Endothelial cell of umbilical vein (primary cell): ENCODE results near the gene NAXE. TPM values are rescaled to one million over a fixed set of nuclear protein-coding genes. Genes with fewer than 3 reads are reported as not detected.

Experiments used
- BruUV-seq: library from RNA; stranded (reverse); fragments of 400-500 nt; replicated peaks from 2 replicates; lab custom pipeline; 2021; lab: Mats Ljungman, UMichigan
- CTCF ChIA-PET: fragments of 300-600, 350-600 bp; sonication (Branson Sonifier 250); formaldehyde crosslinking; loops from one replicate; lab custom pipeline; 2021; ENCODE audit warnings: antibody characterized with exemption, inconsistent platforms; lab: Charles Lee
- POLR2A ChIA-PET: fragments of 300-600, 350-600 bp; sonication (Branson Sonifier 250); formaldehyde crosslinking; loops from one replicate; lab custom pipeline; 2021; ENCODE audit warnings: antibody characterized with exemption, inconsistent platforms; lab: Charles Lee
- DNase-seq: peaks from one replicate; pipeline ENCODE4 v3.0.0-alpha.2; 2011; ENCODE audit warnings: low read depth, low spot score
- FAIRE-seq: peaks from 2 replicates; lab custom pipeline; 2011; peaks lifted over from hg19 to GRCh38; lab: Jason Lieb, UNC
- H2AFZ ChIP-seq: 2 replicates; pipeline ENCODE4 v1.6.0; 2012; ENCODE audit warnings: low read depth, low read length, control low read depth, inconsistent platforms
- H3K27ac ChIP-seq: 2 replicates; pipeline ENCODE4 v1.5.1; 2011; ENCODE audit warnings: low read depth, mild to moderate bottlenecking, control low read depth, low read length, moderate library complexity; ENCODE audit not compliant: insufficient read depth
- H3K27me3 ChIP-seq, 2 experiments: 2 replicates each; pipeline versions ENCODE4 v1.6.0 to v1.6.1; 2011; ENCODE audit warnings: low read length in 2 of 2, mixed read lengths in 1 of 2; ENCODE audit not compliant: control insufficient read depth in 2 of 2, insufficient read depth in 2 of 2
- H3K36me3 ChIP-seq, 2 experiments: 2 replicates in 1 of 2; 3 replicates in 1 of 2; pipeline ENCODE4 v1.5.1; 2011; ENCODE audit warnings: low read length in 2 of 2, mild to moderate bottlenecking in 1 of 2, moderate library complexity in 1 of 2; ENCODE audit not compliant: control insufficient read depth in 2 of 2, insufficient read depth in 2 of 2; ENCODE audit errors: extremely low read depth in 1 of 2
- H3K4me1 ChIP-seq: 3 replicates; pipeline ENCODE4 v1.5.1; 2011; ENCODE audit warnings: mild to moderate bottlenecking, low read length; ENCODE audit not compliant: control insufficient read depth, insufficient read depth; ENCODE audit errors: extremely low read depth
- H3K4me2 ChIP-seq: 2 replicates; pipeline ENCODE4 v1.6.1; 2011; ENCODE audit warnings: low read length, control low read depth, mixed read lengths; ENCODE audit not compliant: insufficient read depth
- H3K4me3 ChIP-seq, 3 experiments: fragments of 200-600 bp in 1 of 3; sonication (generic), shearing (Covaris generic) in 1 of 3; replicated peaks in 1 of 3; 2 replicates each; pipeline ENCODE4 v1.5.1; 2011 to 2016; ENCODE audit warnings: control low read depth in 3 of 3, low read length in 3 of 3, mild to moderate bottlenecking in 2 of 3, inconsistent platforms in 1 of 3, low read depth in 1 of 3, moderate library complexity in 1 of 3; ENCODE audit not compliant: insufficient read depth in 1 of 3
- H3K79me2 ChIP-seq: 2 replicates; pipeline ENCODE4 v1.6.0; 2012; ENCODE audit warnings: low read length, inconsistent platforms; ENCODE audit not compliant: control insufficient read depth, insufficient read depth
- H3K9ac ChIP-seq: replicated peaks from 2 replicates; pipeline ENCODE3; 2011; ENCODE audit warnings: low read length, control low read depth; ENCODE audit not compliant: insufficient read depth; ENCODE audit errors: extremely low read depth
- H3K9me1 ChIP-seq: replicated peaks from 3 replicates; pipeline ENCODE4 v1.6.0; 2011; ENCODE audit warnings: mild to moderate bottlenecking, low read length; ENCODE audit not compliant: control insufficient read depth, insufficient read depth; ENCODE audit errors: extremely low read depth
- H3K9me3 ChIP-seq: replicated peaks from 2 replicates; pipeline ENCODE4 v1.5.1; 2012; ENCODE audit warnings: low read length, inconsistent platforms; ENCODE audit not compliant: control insufficient read depth, insufficient read depth
- H4K20me1 ChIP-seq: replicated peaks from 2 replicates; pipeline ENCODE3; 2011; ENCODE audit warnings: mild to moderate bottlenecking, low read length; ENCODE audit not compliant: control insufficient read depth, insufficient read depth; ENCODE audit errors: extremely low read depth
- EZH2 ChIP-seq: IDR thresholded peaks from 2 replicates; pipeline ENCODE4 v1.6.1; 2012; ENCODE audit warnings: borderline replicate concordance, low read depth, mild to moderate bottlenecking, moderate library complexity, low read length, inconsistent platforms; ENCODE audit not compliant: severe bottlenecking
- FOS ChIP-seq: IDR thresholded peaks from 2 replicates; pipeline ENCODE4 v1.6.1; 2011; ENCODE audit warnings: mild to moderate bottlenecking, low read length, moderate library complexity, borderline replicate concordance; ENCODE audit not compliant: insufficient read depth
- GATA2 ChIP-seq: IDR thresholded peaks from 2 replicates; pipeline ENCODE4 v1.7.0; 2011; ENCODE audit warnings: low read depth, mild to moderate bottlenecking, moderate library complexity, mixed read lengths, low read length; ENCODE audit not compliant: insufficient read length, insufficient read depth
- JUN ChIP-seq: IDR thresholded peaks from 2 replicates; pipeline ENCODE4 v1.6.1; 2011; ENCODE audit warnings: borderline replicate concordance, low read depth; ENCODE audit not compliant: insufficient read length, insufficient read depth
- MYC ChIP-seq: IDR thresholded peaks from one replicate; pipeline ENCODE4 v1.6.1; 2011; ENCODE audit warnings: mild to moderate bottlenecking, low read depth, low read length
- POLR2A ChIP-seq: IDR thresholded peaks from 2 replicates; pipeline ENCODE4 v1.6.1; 2012; ENCODE audit warnings: low read depth, mild to moderate bottlenecking, control low read depth, low read length
- POLR2AphosphoS5 ChIP-seq: IDR thresholded peaks from 2 replicates; pipeline ENCODE4 v1.6.1; 2012; ENCODE audit warnings: low read depth, mild to moderate bottlenecking, control low read depth, low read length, moderate library complexity; ENCODE audit not compliant: insufficient read depth
- dilution Hi-C: fragments of 300-500 bp; cut with MboI; formaldehyde crosslinking; loops from one replicate; pipeline ENCODE4 v1.15.0; 2019; ENCODE audit warnings: low sequenced_read_pairs; ENCODE audit not compliant: extremely low pct_ligation_motif_present
- intact Hi-C: fragments of 100-400 bp; cut with micrococcal nuclease; formaldehyde crosslinking; loops from one replicate; pipeline ENCODE4 v1.10.0; 2022
- polyA plus RNA-seq, 4 experiments: library from polyadenylated mRNA; depleted of rRNA in 3 of 4; stranded (reverse) in 3 of 4; unstranded in 1 of 4; fragments of >200 nt; gene quantifications; 2 replicates each; pipeline versions ENCODE4 v1.2.1 to v1.2.3, GENCODE V29; 2011 to 2012; ENCODE audit warnings: missing spikeins in 1 of 4
- total RNA-seq: library from RNA; stranded (reverse); gene quantifications from 2 replicates; pipeline ENCODE4 v1.2.3, GENCODE V29; 2021
- TF ChIP-seq, protein P1 (sequence below): IDR thresholded peaks from 2 replicates; pipeline ENCODE4 v1.6.1; 2011; ENCODE audit not compliant: insufficient read depth, insufficient read length
- TF ChIP-seq, protein P2 (sequence below), 2 donors: IDR thresholded peaks; 1 replicate in 1 of 2; 2 replicates in 1 of 2; pipeline ENCODE4 v1.5.1; 2011; ENCODE audit warnings: low read length in 2 of 2, mild to moderate bottlenecking in 2 of 2, moderate library complexity in 2 of 2, control low read depth in 1 of 2, inconsistent platforms in 1 of 2, low read depth in 1 of 2; ENCODE audit not compliant: insufficient read depth in 1 of 2; ENCODE audit errors: extremely low read depth in 1 of 2

The NAXE gene
- total and polyA plus RNA-seq, 2 donors (not counting 3 experiments of a cell fraction or from before 2014, with no cell fraction given): 76.2 to 187 TPM

- no peak for DNase-seq
- Histone ChIP-seq H3K79me2 (no peaks in the 10 kb centered on the region), H3K9me3 (no peaks in the 10 kb centered on the region), H3K9me1 (no peaks in the 10 kb centered on the region), H3K4me2 (no peak within 1 kb of the TSS), H3K9ac (no peak within 1 kb of the TSS), H3K27ac (no peak within 1 kb of the TSS), H3K27me3 (peaks cover 78 to 88% of the 10 kb centered on the region in 2 experiments), H2AFZ (no peak within 1 kb of the TSS), H3K4me3 (no peak within 1 kb of the TSS), H3K4me1 (no peaks in the 10 kb centered on the region), H4K20me1 (no peaks in the 10 kb centered on the region), H3K36me3 (no peaks in the 10 kb centered on the region)
- intact Hi-C loops (no loop called here), dilution Hi-C loops (no loop called here)
- BruUV-seq: no TSS peak
- TF ChIP-seq, protein P1, sequence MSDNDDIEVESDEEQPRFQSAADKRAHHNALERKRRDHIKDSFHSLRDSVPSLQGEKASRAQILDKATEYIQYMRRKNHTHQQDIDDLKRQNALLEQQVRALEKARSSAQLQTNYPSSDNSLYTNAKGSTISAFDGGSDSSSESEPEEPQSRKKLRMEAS: no peak
- no peak for TF ChIP-seq EZH2
- no peak for TF ChIP-seq FOS
- TF ChIP-seq, protein P2, sequence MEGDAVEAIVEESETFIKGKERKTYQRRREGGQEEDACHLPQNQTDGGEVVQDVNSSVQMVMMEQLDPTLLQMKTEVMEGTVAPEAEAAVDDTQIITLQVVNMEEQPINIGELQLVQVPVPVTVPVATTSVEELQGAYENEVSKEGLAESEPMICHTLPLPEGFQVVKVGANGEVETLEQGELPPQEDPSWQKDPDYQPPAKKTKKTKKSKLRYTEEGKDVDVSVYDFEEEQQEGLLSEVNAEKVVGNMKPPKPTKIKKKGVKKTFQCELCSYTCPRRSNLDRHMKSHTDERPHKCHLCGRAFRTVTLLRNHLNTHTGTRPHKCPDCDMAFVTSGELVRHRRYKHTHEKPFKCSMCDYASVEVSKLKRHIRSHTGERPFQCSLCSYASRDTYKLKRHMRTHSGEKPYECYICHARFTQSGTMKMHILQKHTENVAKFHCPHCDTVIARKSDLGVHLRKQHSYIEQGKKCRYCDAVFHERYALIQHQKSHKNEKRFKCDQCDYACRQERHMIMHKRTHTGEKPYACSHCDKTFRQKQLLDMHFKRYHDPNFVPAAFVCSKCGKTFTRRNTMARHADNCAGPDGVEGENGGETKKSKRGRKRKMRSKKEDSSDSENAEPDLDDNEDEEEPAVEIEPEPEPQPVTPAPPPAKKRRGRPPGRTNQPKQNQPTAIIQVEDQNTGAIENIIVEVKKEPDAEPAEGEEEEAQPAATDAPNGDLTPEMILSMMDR (IDR thresholded peaks at IDR 0.05; ENCODE audit: extremely low read depth in 1 of 2, insufficient read depth in 1 of 2, low read depth in 1 of 2, low read length in 2 of 2): no peak
- no peak for TF ChIP-seq GATA2
- no peak for TF ChIP-seq JUN
- TF ChIP-seq MYC: no peak
- no peak for TF ChIP-seq POLR2A
- TF ChIP-seq POLR2AphosphoS5: no peak
- FAIRE-seq: no peak
- CTCF ChIA-PET: interaction anchor here (1.0 to 3.2 kb wide), 6 partner anchors 12 to 48 kb away, joined by 3 to 20 read pairs (median 6); no protein-coding TSS in a partner anchor
- POLR2A ChIA-PET: no interaction called here
Observed at GRCh38 chr1:156641761-156642264, 50.2 kb downstream of the NAXE start, which contains the start of gene BCAN. BCAN (plus strand) TSS chr1:156642117; CDS start chr1:156646055, 3,938 bp downstream.
